Fibroblast of skin of right biceps (primary cell): ENCODE data around the gene HNRNPAB.

ENCODE experiments used
- DNase-seq: peaks from one replicate; pipeline ENCODE4 v3.0.0-alpha.2; 2013

HNRNPAB gene

GRCh38 chr5:178204182-178204934, at the start of gene HNRNPAB:
Gene HNRNPAB (plus strand): TSS chr5:178204533. CDS start chr5:178204838, 305 bp downstream.
- peak; percentile 96 for DNase-seq

GRCh38 chr5:178155065-178155464, 49.3 kb upstream of the HNRNPAB start:
- no peak for DNase-seq

- no peak for DNase-seq
Measured at GRCh38 chr5:178160176-178160575, 44.2 kb upstream of the HNRNPAB start.

GRCh38 chr5:178162481-178162880, 41.9 kb upstream of the HNRNPAB start:
- no peak for DNase-seq

GRCh38 chr5:178163772-178164735, 40.3 kb upstream of the HNRNPAB start:
- peak; percentile 62 for DNase-seq

- DNase-seq = no peak
Measured at GRCh38 chr5:178165581-178165980, 38.8 kb upstream of the HNRNPAB start.

- no peak for DNase-seq
Measured at GRCh38 chr5:178170455-178170854, 33.9 kb upstream of the HNRNPAB start.

GRCh38 chr5:178174456-178174855, 29.9 kb upstream of the HNRNPAB start:
- DNase-seq = no peak

GRCh38 chr5:178176791-178177190, 27.5 kb upstream of the HNRNPAB start:
- no peak for DNase-seq

GRCh38 chr5:178177569-178177968, 26.8 kb upstream of the HNRNPAB start:
- DNase-seq = no peak

- no peak for DNase-seq
Measured at GRCh38 chr5:178180141-178180863, 24.0 kb upstream of the HNRNPAB start.

GRCh38 chr5:178182158-178182876, 22.0 kb upstream of the HNRNPAB start:
- DNase-seq = no peak

- peak; percentile 69 for DNase-seq
Measured at GRCh38 chr5:178186427-178186826, 17.9 kb upstream of the HNRNPAB start.

- DNase-seq = no peak
Measured at GRCh38 chr5:178187014-178187413, 17.3 kb upstream of the HNRNPAB start, which contains the start of gene GMCL2. Gene GMCL2 (minus strand): TSS chr5:178187371. CDS start chr5:178187299, 72 bp downstream.

GRCh38 chr5:178189433-178189832, 14.9 kb upstream of the HNRNPAB start:
- no peak for DNase-seq

- no peak for DNase-seq
Measured at GRCh38 chr5:178191661-178192060, 12.7 kb upstream of the HNRNPAB start.

GRCh38 chr5:178192244-178192643, 12.1 kb upstream of the HNRNPAB start:
- no peak for DNase-seq

- DNase-seq = no peak
Measured at GRCh38 chr5:178192787-178193186, 11.5 kb upstream of the HNRNPAB start.

GRCh38 chr5:178193251-178193809, 11.0 kb upstream of the HNRNPAB start:
- no peak for DNase-seq

- DNase-seq = no peak
Measured at GRCh38 chr5:178194026-178194425, 10.3 kb upstream of the HNRNPAB start.

- DNase-seq = no peak
Measured at GRCh38 chr5:178196281-178196812, 8.0 kb upstream of the HNRNPAB start.

GRCh38 chr5:178196986-178197385, 7.3 kb upstream of the HNRNPAB start:
- no peak for DNase-seq
